Stimulated activated CD4-positive, alpha-beta T cell treated with anti-CD3 and anti-CD28 coated beads, TNF-alpha, amount 100 ng/mL, for 1 hour (primary cell): Measurements from ENCODE around the gene AGER.
"Not testable (repeated sequence)": the region's sequence is repeated elsewhere in the genome, so short reads cannot be mapped to it uniquely, and the experiment has no call there.

Source experiments
- DNase-seq, 3 donors: peaks; one replicate each; pipeline ENCODE4 v3.0.0-alpha.2; 2020; ENCODE audit warnings: low read depth in 3 of 3, low spot score in 1 of 3

Gene AGER

GRCh38 chr6:32184084-32184640, at the start of gene AGER:
Gene AGER (minus strand): TSS chr6:32184253. CDS start chr6:32184222, 31 bp downstream.
- DNase-seq: no peak

GRCh38 chr6:32226434-32226833, 42.4 kb upstream of the AGER start:
- DNase-seq: no peak

GRCh38 chr6:32224696-32225095, 40.6 kb upstream of the AGER start:
- no peak for DNase-seq

GRCh38 chr6:32223258-32224235, 39.5 kb upstream of the AGER start, which contains the start of gene NOTCH4:
Gene NOTCH4 (minus strand): TSS chr6:32224067. CDS start chr6:32223928, 139 bp downstream.
- no peak for DNase-seq

- DNase-seq: no peak
Measured at GRCh38 chr6:32222333-32223230, 38.5 kb upstream of the AGER start.

- DNase-seq: no peak
Measured at GRCh38 chr6:32220021-32220420, 36.0 kb upstream of the AGER start.

GRCh38 chr6:32218167-32218566, 34.1 kb upstream of the AGER start:
- no peak for DNase-seq

GRCh38 chr6:32216998-32217397, 32.9 kb upstream of the AGER start:
- DNase-seq: no peak

- no peak for DNase-seq
Measured at GRCh38 chr6:32216285-32216684, 32.2 kb upstream of the AGER start.

- DNase-seq: no peak
Measured at GRCh38 chr6:32215617-32216016, 31.6 kb upstream of the AGER start.

GRCh38 chr6:32214126-32214525, 30.1 kb upstream of the AGER start:
- no peak for DNase-seq

GRCh38 chr6:32213649-32214048, 29.6 kb upstream of the AGER start:
- no peak for DNase-seq

GRCh38 chr6:32212076-32212760, 28.2 kb upstream of the AGER start:
- no peak for DNase-seq

GRCh38 chr6:32211432-32211831, 27.4 kb upstream of the AGER start:
- DNase-seq: not testable (repeated sequence)

GRCh38 chr6:32210191-32210601, 26.1 kb upstream of the AGER start:
- DNase-seq: no peak

- no peak for DNase-seq
Measured at GRCh38 chr6:32208996-32209395, 24.9 kb upstream of the AGER start.

- no peak for DNase-seq
Measured at GRCh38 chr6:32204268-32204715, 20.2 kb upstream of the AGER start.

- no peak for DNase-seq
Measured at GRCh38 chr6:32203426-32204267, 19.6 kb upstream of the AGER start.

- no peak for DNase-seq
Measured at GRCh38 chr6:32202186-32202585, 18.1 kb upstream of the AGER start.
